ENCODE measurements around the gene ARHGDIB. TPM values are rescaled to one million over a fixed set of nuclear protein-coding genes. Genes with fewer than 3 reads are reported as not detected.

ARHGDIB gene
- polyA plus RNA-seq, 1 experiment, result 8.9 TPM

GRCh38 chr12:14956024-14956891, 5.1 kb downstream of the ARHGDIB start:
- TF ChIP-seq CTCF (IDR thresholded peaks at IDR 0.05; ENCODE audit: low read depth, low read length), result no peak
- no peak overlapping the region for H3K4me3 ChIP-seq (ENCODE audit: low read depth, low read length)
- POLR2A ChIA-PET, result no interaction called here
- H3K27ac ChIP-seq (ENCODE audit: low read depth, low read length), result no peak overlapping the region
- H3K27me3 ChIP-seq (ENCODE audit: control insufficient read depth, insufficient read depth, low read length), result no peaks in the 10 kb centered on the region
- DNase-seq (ENCODE audit: low read depth, low spot score), result no peak
- H3K9me3 ChIP-seq (ENCODE audit: control insufficient read depth, insufficient read depth, low read length), result no peaks in the 10 kb centered on the region
- CTCF ChIA-PET, result no interaction called here

GRCh38 chr12:14954269-14954668, 7.1 kb downstream of the ARHGDIB start:
- Histone ChIP-seq H3K27ac (ENCODE audit: low read depth, low read length) (no peak overlapping the region), H3K27me3 (ENCODE audit: control insufficient read depth, insufficient read depth, low read length) (no peaks in the 10 kb centered on the region), H3K4me3 (ENCODE audit: low read depth, low read length) (no peak overlapping the region), H3K9me3 (ENCODE audit: control insufficient read depth, insufficient read depth, low read length) (no peaks in the 10 kb centered on the region)
- ChIA-PET POLR2A (no interaction called here), CTCF (no interaction called here)
- DNase-seq (ENCODE audit: low read depth, low spot score), result no peak
- no peak for TF ChIP-seq CTCF (IDR thresholded peaks at IDR 0.05; ENCODE audit: low read depth, low read length)

GRCh38 chr12:14953752-14954151, 7.6 kb downstream of the ARHGDIB start:
- H3K27me3 ChIP-seq (ENCODE audit: control insufficient read depth, insufficient read depth, low read length), result no peaks in the 10 kb centered on the region
- no peaks in the 10 kb centered on the region for H3K9me3 ChIP-seq (ENCODE audit: control insufficient read depth, insufficient read depth, low read length)
- POLR2A ChIA-PET, result no interaction called here
- H3K4me3 ChIP-seq (ENCODE audit: low read depth, low read length), result no peak overlapping the region
- CTCF ChIA-PET, result no interaction called here
- H3K27ac ChIP-seq (ENCODE audit: low read depth, low read length), result no peak overlapping the region
- TF ChIP-seq CTCF (IDR thresholded peaks at IDR 0.05; ENCODE audit: low read depth, low read length), result no peak
- DNase-seq (ENCODE audit: low read depth, low spot score), result no peak

GRCh38 chr12:14952299-14952921, 9.0 kb downstream of the ARHGDIB start:
- ChIA-PET CTCF (interaction anchor here (0.6 kb wide), 2 partner anchors 13 to 155 kb away, joined by 4 read pairs; no protein-coding TSS in a partner anchor), POLR2A (interaction anchor here (0.5 kb wide), 1 partner anchor 42 kb away, joined by 3 read pairs; no protein-coding TSS in a partner anchor)
- peak; percentile 87 for DNase-seq (ENCODE audit: low read depth, low spot score)
- H3K27me3 ChIP-seq (ENCODE audit: control insufficient read depth, insufficient read depth, low read length), result no peaks in the 10 kb centered on the region
- peak overlapping the region; percentile 77 for H3K27ac ChIP-seq (ENCODE audit: low read depth, low read length)
- H3K4me3 ChIP-seq (ENCODE audit: low read depth, low read length), result no peak overlapping the region
- no peak for TF ChIP-seq CTCF (IDR thresholded peaks at IDR 0.05; ENCODE audit: low read depth, low read length)
- no peaks in the 10 kb centered on the region for H3K9me3 ChIP-seq (ENCODE audit: control insufficient read depth, insufficient read depth, low read length)

GRCh38 chr12:14951851-14952250, 9.6 kb downstream of the ARHGDIB start:
- Histone ChIP-seq H3K27ac (ENCODE audit: low read depth, low read length) (peak overlapping the region; percentile 82), H3K27me3 (ENCODE audit: control insufficient read depth, insufficient read depth, low read length) (no peaks in the 10 kb centered on the region), H3K4me3 (ENCODE audit: low read depth, low read length) (no peak overlapping the region), H3K9me3 (ENCODE audit: control insufficient read depth, insufficient read depth, low read length) (no peaks in the 10 kb centered on the region)
- DNase-seq (ENCODE audit: low read depth, low spot score), result no peak
- CTCF ChIA-PET, result interaction anchor here (0.6 kb wide), 1 partner anchor 154 kb away, joined by 4 read pairs; no protein-coding TSS in a partner anchor
- POLR2A ChIA-PET, result no interaction called here
- TF ChIP-seq CTCF (IDR thresholded peaks at IDR 0.05; ENCODE audit: low read depth, low read length), result no peak
